Endothelial cell of umbilical vein (primary cell): Measurements from ENCODE around the gene C1orf105. TPM values are rescaled to one million over a fixed set of nuclear protein-coding genes. Genes with fewer than 3 reads are reported as not detected.

Experiments used
- BruUV-seq: library from RNA; stranded (reverse); fragments of 400-500 nt; replicated peaks from 2 replicates; lab custom pipeline; 2021; lab: Mats Ljungman, UMichigan
- CTCF ChIA-PET: fragments of 300-600, 350-600 bp; sonication (Branson Sonifier 250); formaldehyde crosslinking; loops from one replicate; lab custom pipeline; 2021; ENCODE audit warnings: antibody characterized with exemption, inconsistent platforms; lab: Charles Lee
- POLR2A ChIA-PET: fragments of 300-600, 350-600 bp; sonication (Branson Sonifier 250); formaldehyde crosslinking; loops from one replicate; lab custom pipeline; 2021; ENCODE audit warnings: antibody characterized with exemption, inconsistent platforms; lab: Charles Lee
- DNase-seq: peaks from one replicate; pipeline ENCODE4 v3.0.0-alpha.2; 2011; ENCODE audit warnings: low read depth, low spot score
- FAIRE-seq: peaks from 2 replicates; lab custom pipeline; 2011; peaks lifted over from hg19 to GRCh38; lab: Jason Lieb, UNC
- H2AFZ ChIP-seq: 2 replicates; pipeline ENCODE4 v1.6.0; 2012; ENCODE audit warnings: low read depth, low read length, control low read depth, inconsistent platforms
- H3K27ac ChIP-seq: 2 replicates; pipeline ENCODE4 v1.5.1; 2011; ENCODE audit warnings: low read depth, mild to moderate bottlenecking, control low read depth, low read length, moderate library complexity; ENCODE audit not compliant: insufficient read depth
- H3K27me3 ChIP-seq, 2 experiments: 2 replicates each; pipeline versions ENCODE4 v1.6.0 to v1.6.1; 2011; ENCODE audit warnings: low read length in 2 of 2, mixed read lengths in 1 of 2; ENCODE audit not compliant: control insufficient read depth in 2 of 2, insufficient read depth in 2 of 2
- H3K36me3 ChIP-seq, 2 experiments: 2 replicates in 1 of 2; 3 replicates in 1 of 2; pipeline ENCODE4 v1.5.1; 2011; ENCODE audit warnings: low read length in 2 of 2, mild to moderate bottlenecking in 1 of 2, moderate library complexity in 1 of 2; ENCODE audit not compliant: control insufficient read depth in 2 of 2, insufficient read depth in 2 of 2; ENCODE audit errors: extremely low read depth in 1 of 2
- H3K4me1 ChIP-seq: 3 replicates; pipeline ENCODE4 v1.5.1; 2011; ENCODE audit warnings: mild to moderate bottlenecking, low read length; ENCODE audit not compliant: control insufficient read depth, insufficient read depth; ENCODE audit errors: extremely low read depth
- H3K4me2 ChIP-seq: 2 replicates; pipeline ENCODE4 v1.6.1; 2011; ENCODE audit warnings: low read length, control low read depth, mixed read lengths; ENCODE audit not compliant: insufficient read depth
- H3K4me3 ChIP-seq, 3 experiments: fragments of 200-600 bp in 1 of 3; sonication (generic), shearing (Covaris generic) in 1 of 3; replicated peaks in 1 of 3; 2 replicates each; pipeline ENCODE4 v1.5.1; 2011 to 2016; ENCODE audit warnings: control low read depth in 3 of 3, low read length in 3 of 3, mild to moderate bottlenecking in 2 of 3, inconsistent platforms in 1 of 3, low read depth in 1 of 3, moderate library complexity in 1 of 3; ENCODE audit not compliant: insufficient read depth in 1 of 3
- H3K79me2 ChIP-seq: 2 replicates; pipeline ENCODE4 v1.6.0; 2012; ENCODE audit warnings: low read length, inconsistent platforms; ENCODE audit not compliant: control insufficient read depth, insufficient read depth
- H3K9ac ChIP-seq: replicated peaks from 2 replicates; pipeline ENCODE3; 2011; ENCODE audit warnings: low read length, control low read depth; ENCODE audit not compliant: insufficient read depth; ENCODE audit errors: extremely low read depth
- H3K9me1 ChIP-seq: replicated peaks from 3 replicates; pipeline ENCODE4 v1.6.0; 2011; ENCODE audit warnings: mild to moderate bottlenecking, low read length; ENCODE audit not compliant: control insufficient read depth, insufficient read depth; ENCODE audit errors: extremely low read depth
- H3K9me3 ChIP-seq: replicated peaks from 2 replicates; pipeline ENCODE4 v1.5.1; 2012; ENCODE audit warnings: low read length, inconsistent platforms; ENCODE audit not compliant: control insufficient read depth, insufficient read depth
- H4K20me1 ChIP-seq: replicated peaks from 2 replicates; pipeline ENCODE3; 2011; ENCODE audit warnings: mild to moderate bottlenecking, low read length; ENCODE audit not compliant: control insufficient read depth, insufficient read depth; ENCODE audit errors: extremely low read depth
- EZH2 ChIP-seq: IDR thresholded peaks from 2 replicates; pipeline ENCODE4 v1.6.1; 2012; ENCODE audit warnings: borderline replicate concordance, low read depth, mild to moderate bottlenecking, moderate library complexity, low read length, inconsistent platforms; ENCODE audit not compliant: severe bottlenecking
- FOS ChIP-seq: IDR thresholded peaks from 2 replicates; pipeline ENCODE4 v1.6.1; 2011; ENCODE audit warnings: mild to moderate bottlenecking, low read length, moderate library complexity, borderline replicate concordance; ENCODE audit not compliant: insufficient read depth
- GATA2 ChIP-seq: IDR thresholded peaks from 2 replicates; pipeline ENCODE4 v1.7.0; 2011; ENCODE audit warnings: low read depth, mild to moderate bottlenecking, moderate library complexity, mixed read lengths, low read length; ENCODE audit not compliant: insufficient read length, insufficient read depth
- JUN ChIP-seq: IDR thresholded peaks from 2 replicates; pipeline ENCODE4 v1.6.1; 2011; ENCODE audit warnings: borderline replicate concordance, low read depth; ENCODE audit not compliant: insufficient read length, insufficient read depth
- MAX ChIP-seq: IDR thresholded peaks from 2 replicates; pipeline ENCODE4 v1.6.1; 2011; ENCODE audit not compliant: insufficient read depth, insufficient read length
- MYC ChIP-seq: IDR thresholded peaks from one replicate; pipeline ENCODE4 v1.6.1; 2011; ENCODE audit warnings: mild to moderate bottlenecking, low read depth, low read length
- POLR2A ChIP-seq: IDR thresholded peaks from 2 replicates; pipeline ENCODE4 v1.6.1; 2012; ENCODE audit warnings: low read depth, mild to moderate bottlenecking, control low read depth, low read length
- POLR2AphosphoS5 ChIP-seq: IDR thresholded peaks from 2 replicates; pipeline ENCODE4 v1.6.1; 2012; ENCODE audit warnings: low read depth, mild to moderate bottlenecking, control low read depth, low read length, moderate library complexity; ENCODE audit not compliant: insufficient read depth
- dilution Hi-C: fragments of 300-500 bp; cut with MboI; formaldehyde crosslinking; loops from one replicate; pipeline ENCODE4 v1.15.0; 2019; ENCODE audit warnings: low sequenced_read_pairs; ENCODE audit not compliant: extremely low pct_ligation_motif_present
- intact Hi-C: fragments of 100-400 bp; cut with micrococcal nuclease; formaldehyde crosslinking; loops from one replicate; pipeline ENCODE4 v1.10.0; 2022
- polyA plus RNA-seq, 4 experiments: library from polyadenylated mRNA; depleted of rRNA in 3 of 4; stranded (reverse) in 3 of 4; unstranded in 1 of 4; fragments of >200 nt; gene quantifications; 2 replicates each; pipeline versions ENCODE4 v1.2.1 to v1.2.3, GENCODE V29; 2011 to 2012; ENCODE audit warnings: missing spikeins in 1 of 4
- total RNA-seq: library from RNA; stranded (reverse); gene quantifications from 2 replicates; pipeline ENCODE4 v1.2.3, GENCODE V29; 2021
- TF ChIP-seq, protein P1 (sequence below), 2 donors: IDR thresholded peaks; 1 replicate in 1 of 2; 2 replicates in 1 of 2; pipeline ENCODE4 v1.5.1; 2011; ENCODE audit warnings: low read length in 2 of 2, mild to moderate bottlenecking in 2 of 2, moderate library complexity in 2 of 2, control low read depth in 1 of 2, inconsistent platforms in 1 of 2, low read depth in 1 of 2; ENCODE audit not compliant: insufficient read depth in 1 of 2; ENCODE audit errors: extremely low read depth in 1 of 2

Gene C1orf105
- total and polyA plus RNA-seq, 2 donors (not counting 3 experiments of a cell fraction or from before 2014, with no cell fraction given), result not detected

DNA sequence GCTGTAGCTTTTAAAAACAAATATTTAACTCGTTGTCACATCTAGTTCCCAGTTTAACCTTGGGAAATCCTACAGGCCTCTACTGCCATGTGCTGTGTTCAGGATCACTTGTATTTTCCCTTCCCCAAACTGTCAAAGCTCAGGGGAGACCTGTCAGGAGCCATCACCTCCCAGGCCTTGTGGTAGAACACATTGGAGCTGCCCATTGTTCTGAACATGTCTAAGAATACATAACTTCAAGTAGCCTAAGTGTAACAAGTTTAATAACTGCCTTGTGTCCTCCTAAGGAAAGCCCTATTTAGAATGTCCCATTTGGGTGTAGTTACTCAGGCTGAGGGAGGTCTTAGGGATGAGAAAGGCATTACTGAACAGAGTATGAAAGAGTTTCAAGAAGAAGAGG lies 52.0 kb downstream of the C1orf105 start:
- BruUV-seq, result no TSS peak
- intact Hi-C loops, result no loop called here
- Histone ChIP-seq H3K9me1 (no peaks in the 10 kb centered on the region), H3K4me3 (no peak overlapping the region), H3K4me2 (no peak overlapping the region), H3K36me3 (no peaks in the 10 kb centered on the region), H3K79me2 (no peaks in the 10 kb centered on the region), H3K9ac (no peak overlapping the region), H3K4me1 (no peaks in the 10 kb centered on the region), H4K20me1 (no peaks in the 10 kb centered on the region), H2AFZ (no peak overlapping the region), H3K9me3 (no peaks in the 10 kb centered on the region), H3K27ac (no peak overlapping the region), H3K27me3 (peaks cover 7 to 9% of the 10 kb centered on the region in 2 experiments)
- DNase-seq (no peak), FAIRE-seq (no peak)
- ChIA-PET CTCF (interaction anchor here (0.9 to 1.0 kb wide), 2 partner anchors 9 to 470 kb away, joined by 3 read pairs; no protein-coding TSS in a partner anchor), POLR2A (no interaction called here)
- TF ChIP-seq FOS, result no peak
- no peak for TF ChIP-seq MAX
- TF ChIP-seq POLR2AphosphoS5, result no peak
- TF ChIP-seq GATA2, result no peak
- TF ChIP-seq EZH2, result no peak
- TF ChIP-seq, protein P1, sequence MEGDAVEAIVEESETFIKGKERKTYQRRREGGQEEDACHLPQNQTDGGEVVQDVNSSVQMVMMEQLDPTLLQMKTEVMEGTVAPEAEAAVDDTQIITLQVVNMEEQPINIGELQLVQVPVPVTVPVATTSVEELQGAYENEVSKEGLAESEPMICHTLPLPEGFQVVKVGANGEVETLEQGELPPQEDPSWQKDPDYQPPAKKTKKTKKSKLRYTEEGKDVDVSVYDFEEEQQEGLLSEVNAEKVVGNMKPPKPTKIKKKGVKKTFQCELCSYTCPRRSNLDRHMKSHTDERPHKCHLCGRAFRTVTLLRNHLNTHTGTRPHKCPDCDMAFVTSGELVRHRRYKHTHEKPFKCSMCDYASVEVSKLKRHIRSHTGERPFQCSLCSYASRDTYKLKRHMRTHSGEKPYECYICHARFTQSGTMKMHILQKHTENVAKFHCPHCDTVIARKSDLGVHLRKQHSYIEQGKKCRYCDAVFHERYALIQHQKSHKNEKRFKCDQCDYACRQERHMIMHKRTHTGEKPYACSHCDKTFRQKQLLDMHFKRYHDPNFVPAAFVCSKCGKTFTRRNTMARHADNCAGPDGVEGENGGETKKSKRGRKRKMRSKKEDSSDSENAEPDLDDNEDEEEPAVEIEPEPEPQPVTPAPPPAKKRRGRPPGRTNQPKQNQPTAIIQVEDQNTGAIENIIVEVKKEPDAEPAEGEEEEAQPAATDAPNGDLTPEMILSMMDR (IDR thresholded peaks at IDR 0.05; ENCODE audit: extremely low read depth in 1 of 2, insufficient read depth in 1 of 2, low read depth in 1 of 2, low read length in 2 of 2), result no peak
- TF ChIP-seq MYC, result no peak
- TF ChIP-seq JUN, result no peak
- TF ChIP-seq POLR2A, result no peak
- dilution Hi-C loops, result no loop called here
